ENCODE results near the gene DAP.

Gene DAP

GRCh38 chr5:10699281-10699874, 61.7 kb downstream of the DAP start:
- Histone ChIP-seq H3K27ac (no peak overlapping the region), H3K4me3 (no peak overlapping the region)

- H3K4me3 ChIP-seq: no peak overlapping the region
- no peak overlapping the region for H3K27ac ChIP-seq
Measured at GRCh38 chr5:10695759-10696543, 65.1 kb downstream of the DAP start.

- no peak overlapping the region for H3K4me3 ChIP-seq
- no peak overlapping the region for H3K27ac ChIP-seq
Measured at GRCh38 chr5:10695055-10695649, 65.9 kb downstream of the DAP start.

GRCh38 chr5:10691826-10692785, 68.9 kb downstream of the DAP start:
- Histone ChIP-seq H3K27ac (no peak overlapping the region), H3K4me3 (no peak overlapping the region)

- no peak overlapping the region for H3K27ac ChIP-seq
Measured at GRCh38 chr5:10690460-10691440, 70.3 kb downstream of the DAP start.

GRCh38 chr5:10689391-10690081, 71.5 kb downstream of the DAP start:
- Histone ChIP-seq H3K4me3 (no peak overlapping the region), H3K27ac (no peak overlapping the region)

More at GRCh38 chr5:10690460-10691440, 70.3 kb downstream of the DAP start:
- H3K4me3 ChIP-seq: no peak overlapping the region

- H3K27ac ChIP-seq: no peak overlapping the region
- H3K4me3 ChIP-seq: no peak overlapping the region
Measured at GRCh38 chr5:10688651-10689171, 72.3 kb downstream of the DAP start.

GRCh38 chr5:10686890-10687289, 74.1 kb downstream of the DAP start:
- no peak overlapping the region for H3K27ac ChIP-seq
- no peak overlapping the region for H3K4me3 ChIP-seq

- no peak overlapping the region for H3K4me3 ChIP-seq
Measured at GRCh38 chr5:10685115-10685521, 75.9 kb downstream of the DAP start.

GRCh38 chr5:10684303-10685086, 76.5 kb downstream of the DAP start:
- Histone ChIP-seq H3K27ac (no peak overlapping the region), H3K4me3 (no peak overlapping the region)

More at GRCh38 chr5:10685115-10685521, 75.9 kb downstream of the DAP start:
- no peak overlapping the region for H3K27ac ChIP-seq

GRCh38 chr5:10682801-10683525, 78.1 kb downstream of the DAP start:
- H3K27ac ChIP-seq: no peak overlapping the region
- H3K4me3 ChIP-seq: no peak overlapping the region

- Histone ChIP-seq H3K4me3 (no peak overlapping the region), H3K27ac (no peak overlapping the region)
Measured at GRCh38 chr5:10681731-10682679, 79.0 kb downstream of the DAP start.

- Histone ChIP-seq H3K27ac (no peak overlapping the region), H3K4me3 (no peak overlapping the region)
Measured at GRCh38 chr5:10680876-10681481, 80.1 kb downstream of the DAP start.

- H3K27ac ChIP-seq: no peak overlapping the region
- no peak overlapping the region for H3K4me3 ChIP-seq
Measured at GRCh38 chr5:10679336-10679988, 81.6 kb downstream of the DAP start.

GRCh38 chr5:10678244-10678643, 82.8 kb downstream of the DAP start:
- Histone ChIP-seq H3K4me3 (no peak overlapping the region), H3K27ac (no peak overlapping the region)
